Lung (tissue), 12 donors: ENCODE data around the gene ANKRD10. TPM values are rescaled to one million over a fixed set of nuclear protein-coding genes. Genes with fewer than 3 reads are reported as not detected.

ENCODE experiments used
- ATAC-seq: fragments of 200-7000 bp; cut with Tn5 transposase; one replicate; pipeline ENCODE4 v1.9.1; 2020; ENCODE audit warnings: moderate number of reproducible peaks; ENCODE audit not compliant: insufficient read depth, low FRiP score
- DNase-seq, 3 donors: peaks; one replicate each; pipeline ENCODE4 v3.0.0-alpha.2; 2013 to 2017
- H3K27ac ChIP-seq, 2 donors: one replicate each; pipeline ENCODE4 v1.5.1; 2013; ENCODE audit warnings: mild to moderate bottlenecking in 2 of 2, moderate library complexity in 2 of 2, control low read depth in 1 of 2, inconsistent platforms in 1 of 2, low read depth in 1 of 2, low read length in 1 of 2
- H3K27me3 ChIP-seq, 3 donors: one replicate each; pipeline ENCODE4 v1.5.1; 2013; ENCODE audit warnings: low read length in 2 of 3; ENCODE audit not compliant: control insufficient read depth in 3 of 3, insufficient read depth in 3 of 3
- H3K36me3 ChIP-seq, 4 donors: one replicate each; pipeline ENCODE4 v1.5.1; 2013; ENCODE audit warnings: low read length in 4 of 4, mild to moderate bottlenecking in 1 of 4, moderate library complexity in 1 of 4; ENCODE audit not compliant: control insufficient read depth in 4 of 4, insufficient read depth in 4 of 4
- H3K4me1 ChIP-seq, 5 donors: one replicate each; pipeline ENCODE4 v1.5.1; 2013; ENCODE audit warnings: low read length in 5 of 5, mild to moderate bottlenecking in 2 of 5, moderate library complexity in 1 of 5; ENCODE audit not compliant: control insufficient read depth in 5 of 5, insufficient read depth in 5 of 5
- H3K4me3 ChIP-seq: one replicate; pipeline ENCODE4 v1.5.1; 2013; ENCODE audit warnings: mild to moderate bottlenecking, control low read depth, moderate library complexity
- H3K9ac ChIP-seq, 2 donors: one replicate each; pipeline ENCODE4 v1.5.1; 2013; ENCODE audit warnings: low read length in 2 of 2, control low read depth in 1 of 2; ENCODE audit not compliant: insufficient read depth in 1 of 2
- H3K9me3 ChIP-seq, 4 donors: one replicate each; pipeline ENCODE4 v1.5.1; 2013; ENCODE audit warnings: low read length in 3 of 4, mild to moderate bottlenecking in 1 of 4, moderate library complexity in 1 of 4; ENCODE audit not compliant: control insufficient read depth in 4 of 4, insufficient read depth in 3 of 4
- CTCF ChIP-seq: IDR thresholded peaks from 2 replicates; pipeline ENCODE4 v1.5.1; 2012; ENCODE audit warnings: mild to moderate bottlenecking; ENCODE audit errors: control extremely low read depth, extremely low read depth
- WGBS, 2 donors: extraction: QIAGEN DNeasy Blood & Tissue Kit; methylation state at CpG; one replicate each; pipeline ENCODE4 v1.1.7; 2013; 5-methylcytosine and 5-hydroxymethylcytosine counted together
- polyA plus RNA-seq, 2 donors: library from polyadenylated mRNA; stranded (reverse); fragments of 200-250 nt; gene quantifications; one replicate each; pipeline ENCODE4 v1.2.1, GENCODE V29; 2013
- total RNA-seq, 2 donors: library from RNA; depleted of rRNA in 1 of 2; stranded (reverse); fragments of >200 nt in 1 of 2; gene quantifications; one replicate each; pipeline ENCODE4 v1.2.1, GENCODE V29; 2014 to 2021
- donor health status: control.
- donor health status: control.
- donor health status: Bipolar disorder and iron deficiency.
- donor health status: healthy.
- donor health status: DM: yes; HTN: yes; CAD: no.

Gene ANKRD10
- total and polyA plus RNA-seq, 4 donors, result 44.0 to 353 (median 92.3) TPM

GRCh38 chr13:110920038-110920437 is 5.2 kb upstream of the ANKRD10 start:
- DNase-seq (no peak), ATAC-seq (no peak)
- H3K27ac ChIP-seq, result no peak overlapping the region
- H3K4me1 ChIP-seq, result peaks cover 0 to 9% (median 6%) of the 10 kb centered on the region in 5 donors
- no peak overlapping the region for H3K4me3 ChIP-seq
- H3K9ac ChIP-seq, result no peak overlapping the region
- peaks cover 0 to 20% (median 6%) of the 10 kb centered on the region in 3 donors for H3K27me3 ChIP-seq
- no peaks in the 10 kb centered on the region for H3K36me3 ChIP-seq
- 75 to 82% methylated on average over 5 of the region's 5 CpGs for WGBS, 2 donors
- H3K9me3 ChIP-seq, result no peaks in the 10 kb centered on the region
- no peak for TF ChIP-seq CTCF

- Histone ChIP-seq H3K27me3 (no peaks in the 10 kb centered on the region), H3K27ac (no peak overlapping the region), H3K4me1 (peaks cover under 1 to 28% (median 22%) of the 10 kb centered on the region in 5 donors), H3K36me3 (peaks cover 0 to 4% (median 0%) of the 10 kb centered on the region in 4 donors), H3K9ac (peak overlapping the region in 1 of 2 donors; percentile 88), H3K9me3 (no peaks in the 10 kb centered on the region), H3K4me3 (no peak overlapping the region)
- WGBS, 2 donors, result 50 to 52% methylated on average over 9 of the region's 9 CpGs
- no peak for ATAC-seq
- DNase-seq, result peak in 2 of 3 donors; percentile 48 to 63
- no peak for TF ChIP-seq CTCF
These were observed 1.7 kb upstream of the ANKRD10 start for GRCh38 chr13:110916301-110917142.

- H3K9ac ChIP-seq, result peak overlapping the region in 1 of 2 donors; percentile 88
- H3K4me1 ChIP-seq, result peaks cover 4 to 28% (median 22%) of the 10 kb centered on the region in 5 donors
- DNase-seq, result peak in 1 of 3 donors; percentile 75
- H3K4me3 ChIP-seq, result peak overlapping the region; percentile 68
- peaks cover 0 to 4% (median 0%) of the 10 kb centered on the region in 4 donors for H3K36me3 ChIP-seq
- no peaks in the 10 kb centered on the region for H3K27me3 ChIP-seq
- H3K27ac ChIP-seq, result peak overlapping the region; percentile 97 to 99
- WGBS, 2 donors, result 2% methylated on average over 12 of the region's 12 CpGs
- no peak for TF ChIP-seq CTCF
- ATAC-seq, result no peak
- no peaks in the 10 kb centered on the region for H3K9me3 ChIP-seq
These were observed 971 bp upstream of the ANKRD10 start for GRCh38 chr13:110915874-110916206.
